ENCODE data around the gene VIM. TPM values are rescaled to one million over a fixed set of nuclear protein-coding genes. Genes with fewer than 3 reads are reported as not detected.
A peak's percentile ranks its signal among the peaks of the same experiment; 100 is the strongest.

The VIM gene
- total and polyA plus RNA-seq, 9 donors, result 2,090 to 3,715 (median 2,608) TPM

- peaks cover 26% of the 10 kb centered on the region for H3K4me1 ChIP-seq (ENCODE audit: control insufficient read depth, insufficient read depth, low read length)
- H3K27ac ChIP-seq (ENCODE audit: low read length), result peak overlapping the region; percentile 97
- peaks cover 35% of the 10 kb centered on the region for H3K36me3 ChIP-seq (ENCODE audit: control insufficient read depth, insufficient read depth, low read length)
- H3K9me3 ChIP-seq (replicated peaks; ENCODE audit: control insufficient read depth, low read depth, low read length), result no peaks in the 10 kb centered on the region
- WGBS (ENCODE audit: insufficient coverage), result under 1% methylated on average over 16 of the region's 21 CpGs
- H3K4me3 ChIP-seq (ENCODE audit: low read length), result peak overlapping the region; percentile 89
- no peak for DNase-seq
- H3K27me3 ChIP-seq (ENCODE audit: control insufficient read depth, insufficient read depth, low read length), result no peaks in the 10 kb centered on the region
These were observed 1.6 kb downstream of the VIM start for GRCh38 chr10:17229717-17229966.

- under 1% methylated on average over 27 of the region's 43 CpGs for WGBS (ENCODE audit: insufficient coverage)
- Histone ChIP-seq H3K36me3 (ENCODE audit: control insufficient read depth, insufficient read depth, low read length) (peaks cover 40% of the 10 kb centered on the region), H3K4me1 (ENCODE audit: control insufficient read depth, insufficient read depth, low read length) (peaks cover 30% of the 10 kb centered on the region), H3K9me3 (replicated peaks; ENCODE audit: control insufficient read depth, low read depth, low read length) (no peaks in the 10 kb centered on the region), H3K27me3 (ENCODE audit: control insufficient read depth, insufficient read depth, low read length) (no peaks in the 10 kb centered on the region), H3K4me3 (ENCODE audit: low read length) (peak overlapping the region; percentile 89), H3K27ac (ENCODE audit: low read length) (peak overlapping the region; percentile 97)
- peak; percentile 90 for DNase-seq
These were observed 2.1 kb downstream of the VIM start for GRCh38 chr10:17229967-17230682.

- Histone ChIP-seq H3K4me1 (ENCODE audit: control insufficient read depth, insufficient read depth, low read length) (peaks cover 31% of the 10 kb centered on the region), H3K27me3 (ENCODE audit: control insufficient read depth, insufficient read depth, low read length) (no peaks in the 10 kb centered on the region), H3K4me3 (ENCODE audit: low read length) (peak overlapping the region; percentile 89), H3K36me3 (ENCODE audit: control insufficient read depth, insufficient read depth, low read length) (peaks cover 52% of the 10 kb centered on the region), H3K27ac (ENCODE audit: low read length) (peak overlapping the region; percentile 97), H3K9me3 (replicated peaks; ENCODE audit: control insufficient read depth, low read depth, low read length) (no peaks in the 10 kb centered on the region)
- WGBS (ENCODE audit: insufficient coverage), result no CpG with 5 or more reads among the region's 1 CpG
- DNase-seq, result no peak
These were observed 3.7 kb downstream of the VIM start for GRCh38 chr10:17231788-17232187.

- Histone ChIP-seq H3K27me3 (ENCODE audit: control insufficient read depth, insufficient read depth, low read length) (no peaks in the 10 kb centered on the region), H3K4me3 (ENCODE audit: low read length) (peak overlapping the region; percentile 89), H3K27ac (ENCODE audit: low read length) (peak overlapping the region; percentile 97), H3K4me1 (ENCODE audit: control insufficient read depth, insufficient read depth, low read length) (peaks cover 26% of the 10 kb centered on the region), H3K36me3 (ENCODE audit: control insufficient read depth, insufficient read depth, low read length) (peaks cover 56% of the 10 kb centered on the region), H3K9me3 (replicated peaks; ENCODE audit: control insufficient read depth, low read depth, low read length) (no peaks in the 10 kb centered on the region)
- DNase-seq, result peak; percentile 47
- no CpG with 5 or more reads among the region's 3 CpGs for WGBS (ENCODE audit: insufficient coverage)
These were observed 4.4 kb downstream of the VIM start for GRCh38 chr10:17232276-17232960.

GRCh38 chr10:17233286-17233991 is 5.4 kb downstream of the VIM start:
- Histone ChIP-seq H3K27me3 (ENCODE audit: control insufficient read depth, insufficient read depth, low read length) (no peaks in the 10 kb centered on the region), H3K4me1 (ENCODE audit: control insufficient read depth, insufficient read depth, low read length) (peaks cover 22% of the 10 kb centered on the region), H3K9me3 (replicated peaks; ENCODE audit: control insufficient read depth, low read depth, low read length) (no peaks in the 10 kb centered on the region), H3K36me3 (ENCODE audit: control insufficient read depth, insufficient read depth, low read length) (peaks cover 61% of the 10 kb centered on the region), H3K4me3 (ENCODE audit: low read length) (no peak overlapping the region), H3K27ac (ENCODE audit: low read length) (peak overlapping the region; percentile 37)
- WGBS (ENCODE audit: insufficient coverage), result 52% methylated on average over 11 of the region's 14 CpGs
- no peak for DNase-seq

DNA sequence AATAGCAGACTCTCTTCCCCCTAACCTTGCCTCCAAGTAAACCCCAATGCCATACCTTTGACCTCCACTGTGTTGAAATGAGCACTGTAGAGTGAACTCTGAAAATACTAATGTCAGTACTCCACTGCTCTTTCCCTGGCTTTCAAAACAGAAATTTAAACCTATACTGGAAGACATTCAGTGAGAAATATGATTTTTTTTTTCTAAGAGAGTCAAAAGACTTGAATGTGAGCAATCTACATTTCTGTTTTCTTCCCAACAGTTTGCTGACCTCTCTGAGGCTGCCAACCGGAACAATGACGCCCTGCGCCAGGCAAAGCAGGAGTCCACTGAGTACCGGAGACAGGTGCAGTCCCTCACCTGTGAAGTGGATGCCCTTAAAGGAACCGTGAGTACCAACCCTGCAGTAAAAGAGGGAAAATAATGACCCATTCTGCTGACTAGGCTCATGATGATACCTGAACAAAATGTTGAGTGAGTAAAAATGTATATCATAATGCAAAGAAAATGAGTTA is 6.4 kb downstream of the VIM start:
- DNase-seq, result no peak
- Histone ChIP-seq H3K9me3 (replicated peaks; ENCODE audit: control insufficient read depth, low read depth, low read length) (no peaks in the 10 kb centered on the region), H3K27ac (ENCODE audit: low read length) (peak overlapping the region; percentile 22), H3K4me1 (ENCODE audit: control insufficient read depth, insufficient read depth, low read length) (peaks cover 22% of the 10 kb centered on the region), H3K36me3 (ENCODE audit: control insufficient read depth, insufficient read depth, low read length) (peaks cover 61% of the 10 kb centered on the region), H3K4me3 (ENCODE audit: low read length) (no peak overlapping the region), H3K27me3 (ENCODE audit: control insufficient read depth, insufficient read depth, low read length) (no peaks in the 10 kb centered on the region)
- WGBS (ENCODE audit: insufficient coverage), result 68% methylated on average over 5 of the region's 5 CpGs

DNA sequence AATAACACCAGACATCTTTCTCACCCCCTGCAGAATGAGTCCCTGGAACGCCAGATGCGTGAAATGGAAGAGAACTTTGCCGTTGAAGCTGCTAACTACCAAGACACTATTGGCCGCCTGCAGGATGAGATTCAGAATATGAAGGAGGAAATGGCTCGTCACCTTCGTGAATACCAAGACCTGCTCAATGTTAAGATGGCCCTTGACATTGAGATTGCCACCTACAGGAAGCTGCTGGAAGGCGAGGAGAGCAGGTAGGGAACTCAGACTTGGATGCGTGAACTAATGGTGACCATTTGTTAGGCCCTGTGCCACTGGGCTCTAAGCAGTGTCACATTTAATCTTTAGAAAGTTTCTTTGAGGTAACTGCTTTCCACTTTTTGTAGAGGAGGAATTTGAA is 7.1 kb downstream of the VIM start:
- H3K27ac ChIP-seq (ENCODE audit: low read length), result peak overlapping the region; percentile 18
- no peak overlapping the region for H3K4me3 ChIP-seq (ENCODE audit: low read length)
- 49% methylated on average over 6 of the region's 8 CpGs for WGBS (ENCODE audit: insufficient coverage)
- H3K36me3 ChIP-seq (ENCODE audit: control insufficient read depth, insufficient read depth, low read length), result peaks cover 61% of the 10 kb centered on the region
- H3K4me1 ChIP-seq (ENCODE audit: control insufficient read depth, insufficient read depth, low read length), result peaks cover 22% of the 10 kb centered on the region
- no peak for DNase-seq
- H3K9me3 ChIP-seq (replicated peaks; ENCODE audit: control insufficient read depth, low read depth, low read length), result no peaks in the 10 kb centered on the region
- H3K27me3 ChIP-seq (ENCODE audit: control insufficient read depth, insufficient read depth, low read length), result no peaks in the 10 kb centered on the region

DNA sequence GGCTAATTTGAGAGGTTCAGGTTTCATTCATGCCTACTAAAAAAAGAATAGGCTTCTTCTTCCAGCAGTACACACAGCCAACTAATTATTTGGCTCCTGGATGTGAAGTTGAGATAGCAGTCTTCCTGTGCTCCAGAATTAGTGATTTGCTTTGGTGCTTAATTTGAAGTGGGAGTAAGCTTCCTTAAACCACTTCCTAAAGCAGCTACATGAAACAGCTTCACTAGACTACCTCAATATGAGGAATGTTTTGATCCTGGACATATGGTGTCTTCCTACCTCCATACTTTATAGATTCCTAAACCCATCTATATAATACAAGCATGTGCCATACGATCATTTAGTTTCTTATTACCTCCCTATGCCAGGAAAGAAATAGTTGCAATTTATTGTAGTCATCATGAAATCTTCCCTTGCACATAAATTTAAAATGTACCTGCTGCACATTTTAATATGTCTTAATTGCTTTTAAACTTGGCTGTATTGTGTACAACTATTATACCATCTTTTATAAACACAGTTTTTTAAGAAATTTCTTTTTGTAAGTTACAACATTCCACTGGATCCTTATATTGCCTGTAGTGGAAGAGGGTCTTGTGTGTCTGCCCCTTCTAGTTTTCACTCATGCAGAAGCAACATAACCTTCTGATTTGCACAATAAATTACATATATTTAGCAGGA is 8.6 kb downstream of the VIM start:
- DNase-seq, result peak; percentile 29
- peaks cover 22% of the 10 kb centered on the region for H3K4me1 ChIP-seq (ENCODE audit: control insufficient read depth, insufficient read depth, low read length)
- no CpG with 5 or more reads among the region's 1 CpG for WGBS (ENCODE audit: insufficient coverage)
- no peaks in the 10 kb centered on the region for H3K9me3 ChIP-seq (replicated peaks; ENCODE audit: control insufficient read depth, low read depth, low read length)
- no peak overlapping the region for H3K27ac ChIP-seq (ENCODE audit: low read length)
- no peak overlapping the region for H3K4me3 ChIP-seq (ENCODE audit: low read length)
- H3K27me3 ChIP-seq (ENCODE audit: control insufficient read depth, insufficient read depth, low read length), result no peaks in the 10 kb centered on the region
- H3K36me3 ChIP-seq (ENCODE audit: control insufficient read depth, insufficient read depth, low read length), result peaks cover 51% of the 10 kb centered on the region

DNA sequence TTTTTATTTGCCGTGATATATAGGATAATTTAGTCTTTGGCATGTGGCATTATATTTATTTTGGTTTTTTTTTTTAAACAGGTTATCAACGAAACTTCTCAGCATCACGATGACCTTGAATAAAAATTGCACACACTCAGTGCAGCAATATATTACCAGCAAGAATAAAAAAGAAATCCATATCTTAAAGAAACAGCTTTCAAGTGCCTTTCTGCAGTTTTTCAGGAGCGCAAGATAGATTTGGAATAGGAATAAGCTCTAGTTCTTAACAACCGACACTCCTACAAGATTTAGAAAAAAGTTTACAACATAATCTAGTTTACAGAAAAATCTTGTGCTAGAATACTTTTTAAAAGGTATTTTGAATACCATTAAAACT is 9.1 kb downstream of the VIM start:
- H3K27ac ChIP-seq (ENCODE audit: low read length), result no peak overlapping the region

More for the DNA sequence above, 9.1 kb downstream of the VIM start:
- no peak for DNase-seq
- no peaks in the 10 kb centered on the region for H3K27me3 ChIP-seq (ENCODE audit: control insufficient read depth, insufficient read depth, low read length)
- no peak overlapping the region for H3K4me3 ChIP-seq (ENCODE audit: low read length)
- H3K9me3 ChIP-seq (replicated peaks; ENCODE audit: control insufficient read depth, low read depth, low read length), result no peaks in the 10 kb centered on the region
- peaks cover 50% of the 10 kb centered on the region for H3K36me3 ChIP-seq (ENCODE audit: control insufficient read depth, insufficient read depth, low read length)
- H3K4me1 ChIP-seq (ENCODE audit: control insufficient read depth, insufficient read depth, low read length), result peaks cover 22% of the 10 kb centered on the region
- WGBS (ENCODE audit: insufficient coverage), result no CpG with 5 or more reads among the region's 5 CpGs
